Activated naive CD4-positive, alpha-beta T cell treated with anti-CD3 and anti-CD28 coated beads, Interleukin-2, amount 50 U/mL, for 72 hours (primary cell): ENCODE results near the gene SERINC2. TPM values are rescaled to one million over a fixed set of nuclear protein-coding genes. Genes with fewer than 3 reads are reported as not detected.

Experiments
- total RNA-seq, 2 donors: library from RNA; stranded (reverse); gene quantifications; one replicate each; pipeline ENCODE4 v1.2.3, GENCODE V29; 2022

The SERINC2 gene
- total RNA-seq, 2 donors from 2014 or later, result 0.59 TPM; not detected in 1

Other genes with a start within 250 kb of the SERINC2 start
- gene NKAIN1, start 173.3 kb upstream of the SERINC2 start, total RNA-seq, result not detected
- gene SNRNP40, start 116.4 kb upstream of the SERINC2 start, total RNA-seq, result 100 to 1,000 TPM in 1 of 2 donors, 10 to 100 TPM in 1; 94.8 to 103 TPM
- 10 to 100 TPM; 15.1 to 31.1 TPM for gene ZCCHC17, start 116.2 kb upstream of the SERINC2 start, total RNA-seq
- not detected for gene FABP3, start 40.1 kb upstream of the SERINC2 start, total RNA-seq
- not detected for gene TINAGL1, start 163.3 kb downstream of the SERINC2 start, total RNA-seq
- not detected for gene HCRTR1, start 204.5 kb downstream of the SERINC2 start, total RNA-seq
- 10 to 100 TPM; 55.4 to 55.8 TPM for gene PEF1, start 231.7 kb downstream of the SERINC2 start, total RNA-seq